Measurements from ENCODE around the gene TNNT3.

- TF ChIP-seq ZC3H10 (CRISPR knock-in tag; IDR thresholded peaks at IDR 0.05): no peak
- TF ChIP-seq ARNTL (CRISPR knock-in tag; IDR thresholded peaks at IDR 0.05; ENCODE audit: borderline replicate concordance, low read depth): no peak
These were observed at the start of gene TNNT3 for GRCh38 chr11:1919391-1920127.

All from SK-N-SH treated with all-trans-retinoic acid at 6 μM for 48 hours (cell line).